ENCODE results near the gene ADGRG2.

DNA sequence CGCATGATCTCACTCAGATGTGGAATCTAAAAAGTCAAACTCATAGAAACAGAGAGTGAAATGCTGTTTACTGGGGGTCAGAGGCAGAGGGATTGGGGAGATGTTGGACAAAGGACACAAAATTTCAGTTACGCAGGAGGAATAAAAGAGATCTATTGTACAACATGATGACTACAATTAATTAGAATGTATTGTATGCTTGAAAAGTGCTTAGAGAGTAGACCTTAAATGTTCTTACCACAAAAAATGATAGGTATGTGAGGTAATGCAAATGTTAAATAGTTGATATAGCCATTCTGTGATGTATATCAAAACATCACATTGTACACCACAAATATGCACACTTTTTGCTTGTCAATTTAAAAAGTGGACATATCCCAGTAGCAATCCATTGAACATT is 102.3 kb downstream of the ADGRG2 start:
- TF ChIP-seq, protein P1, sequence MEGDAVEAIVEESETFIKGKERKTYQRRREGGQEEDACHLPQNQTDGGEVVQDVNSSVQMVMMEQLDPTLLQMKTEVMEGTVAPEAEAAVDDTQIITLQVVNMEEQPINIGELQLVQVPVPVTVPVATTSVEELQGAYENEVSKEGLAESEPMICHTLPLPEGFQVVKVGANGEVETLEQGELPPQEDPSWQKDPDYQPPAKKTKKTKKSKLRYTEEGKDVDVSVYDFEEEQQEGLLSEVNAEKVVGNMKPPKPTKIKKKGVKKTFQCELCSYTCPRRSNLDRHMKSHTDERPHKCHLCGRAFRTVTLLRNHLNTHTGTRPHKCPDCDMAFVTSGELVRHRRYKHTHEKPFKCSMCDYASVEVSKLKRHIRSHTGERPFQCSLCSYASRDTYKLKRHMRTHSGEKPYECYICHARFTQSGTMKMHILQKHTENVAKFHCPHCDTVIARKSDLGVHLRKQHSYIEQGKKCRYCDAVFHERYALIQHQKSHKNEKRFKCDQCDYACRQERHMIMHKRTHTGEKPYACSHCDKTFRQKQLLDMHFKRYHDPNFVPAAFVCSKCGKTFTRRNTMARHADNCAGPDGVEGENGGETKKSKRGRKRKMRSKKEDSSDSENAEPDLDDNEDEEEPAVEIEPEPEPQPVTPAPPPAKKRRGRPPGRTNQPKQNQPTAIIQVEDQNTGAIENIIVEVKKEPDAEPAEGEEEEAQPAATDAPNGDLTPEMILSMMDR (conservative IDR thresholded peaks at IDR 0.05; ENCODE audit: low read length) = no peak
- TF ChIP-seq EZH2phosphoT487 (IDR thresholded peaks at IDR 0.05; ENCODE audit: borderline replicate concordance, low read depth, low read length) = no peak

All from OCI-LY7 (cell line).